ENCODE results near the gene MRPL39. TPM values are rescaled to one million over a fixed set of nuclear protein-coding genes. Genes with fewer than 3 reads are reported as not detected.
A peak's percentile ranks its signal among the peaks of the same experiment; 100 is the strongest.

Gene MRPL39
- total RNA-seq, 1 donor, result 39.3 TPM

- no peak for DNase-seq (ENCODE audit: low read depth)
- no peak overlapping the region for H3K4me3 ChIP-seq (ENCODE audit: low read depth, low read length)
- no peak for TF ChIP-seq CTCF (IDR thresholded peaks at IDR 0.05; ENCODE audit: insufficient read depth, low read depth, low read length)
These were observed 27.9 kb downstream of the MRPL39 start for GRCh38 chr21:25579226-25580013.

- DNase-seq (ENCODE audit: low read depth), result peak; percentile 49
- H3K4me3 ChIP-seq (ENCODE audit: low read depth, low read length), result no peak overlapping the region
- TF ChIP-seq CTCF (IDR thresholded peaks at IDR 0.05; ENCODE audit: insufficient read depth, low read depth, low read length), result no peak
These were observed 29.0 kb downstream of the MRPL39 start for GRCh38 chr21:25578056-25578961.

- DNase-seq (ENCODE audit: low read depth), result no peak
- no peak for TF ChIP-seq CTCF (IDR thresholded peaks at IDR 0.05; ENCODE audit: insufficient read depth, low read depth, low read length)
- H3K4me3 ChIP-seq (ENCODE audit: low read depth, low read length), result no peak overlapping the region
These were observed 29.7 kb downstream of the MRPL39 start for GRCh38 chr21:25577424-25578055.

- no peak for TF ChIP-seq CTCF (IDR thresholded peaks at IDR 0.05; ENCODE audit: insufficient read depth, low read depth, low read length)
- DNase-seq (ENCODE audit: low read depth), result peak; percentile 84
- no peak overlapping the region for H3K4me3 ChIP-seq (ENCODE audit: low read depth, low read length)
These were observed 33.7 kb downstream of the MRPL39 start for GRCh38 chr21:25573409-25574206.

- TF ChIP-seq CTCF (IDR thresholded peaks at IDR 0.05; ENCODE audit: insufficient read depth, low read depth, low read length), result no peak
- no peak overlapping the region for H3K4me3 ChIP-seq (ENCODE audit: low read depth, low read length)
- DNase-seq (ENCODE audit: low read depth), result no peak
These were observed 34.4 kb downstream of the MRPL39 start for GRCh38 chr21:25572861-25573310.

GRCh38 chr21:25571726-25572121, 35.6 kb downstream of the MRPL39 start:
- no peak overlapping the region for H3K4me3 ChIP-seq (ENCODE audit: low read depth, low read length)
- no peak for TF ChIP-seq CTCF (IDR thresholded peaks at IDR 0.05; ENCODE audit: insufficient read depth, low read depth, low read length)
- DNase-seq (ENCODE audit: low read depth), result no peak
